GM18499 (cell line): Measurements from ENCODE around the gene ETNK2.

Experiments used
- ATAC-seq: cut with Tn5 transposase; IDR thresholded peaks from one replicate; pipeline ENCODE4 v1.9.1; 2021; ENCODE audit warnings: moderate number of reproducible peaks; ENCODE audit not compliant: insufficient read depth, unreplicated experiment

ETNK2 gene

GRCh38 chr1:204083491-204083890 lies 68.4 kb downstream of the ETNK2 start:
- ATAC-seq = no peak

GRCh38 chr1:204081791-204082513 lies 69.9 kb downstream of the ETNK2 start:
- ATAC-seq = no peak

- no peak for ATAC-seq
These were observed 70.6 kb downstream of the ETNK2 start for GRCh38 chr1:204081164-204081790.
